H1 (cell line): ENCODE data around the gene WWC1. TPM values are rescaled to one million over a fixed set of nuclear protein-coding genes. Genes with fewer than 3 reads are reported as not detected.

Experiments used
- CTCF ChIA-PET: fragments of 300-600 bp; sonication (Branson Sonifier 250); formaldehyde crosslinking; loops from one replicate; lab custom pipeline; 2021; ENCODE audit not compliant: partially characterized antibody; lab: Charles Lee
- POLR2A ChIA-PET: fragments of 300-600 bp; sonication (Branson Sonifier 250); formaldehyde crosslinking; loops from one replicate; lab custom pipeline; 2021; ENCODE audit warnings: inconsistent platforms; ENCODE audit not compliant: partially characterized antibody; lab: Charles Lee
- DNase-seq, 2 experiments: peaks; one replicate each; pipeline versions ENCODE4 v3.0.0 to v3.0.0-alpha.2; 2010 to 2022; ENCODE audit warnings: low spot score in 2 of 2, low read depth in 1 of 2, mixed read lengths in 1 of 2
- FAIRE-seq: peaks from 2 replicates; lab custom pipeline; 2011; peaks lifted over from hg19 to GRCh38; lab: Jason Lieb, UNC
- H2AFZ ChIP-seq: 2 replicates; pipeline ENCODE4 v1.8.1; 2012; ENCODE audit warnings: low read length, inconsistent platforms
- H2AK5ac ChIP-seq: 2 replicates; pipeline ENCODE4 v1.6.1; 2013; ENCODE audit warnings: low read depth, low read length
- H2BK120ac ChIP-seq: replicated peaks from 2 replicates; pipeline ENCODE3; 2013; ENCODE audit warnings: low read depth, low read length, inconsistent platforms
- H2BK12ac ChIP-seq: 2 replicates; pipeline ENCODE4 v1.6.1; 2013; ENCODE audit warnings: low read depth, low read length
- H2BK15ac ChIP-seq: 2 replicates; pipeline ENCODE4 v1.6.1; 2013; ENCODE audit warnings: low read length
- H2BK20ac ChIP-seq: 2 replicates; pipeline ENCODE4 v1.6.1; 2013; ENCODE audit warnings: low read length
- H2BK5ac ChIP-seq: 2 replicates; pipeline ENCODE4 v1.6.1; 2013; ENCODE audit warnings: low read depth, low read length
- H3K14ac ChIP-seq: 2 replicates; pipeline ENCODE4 v1.6.1; 2013; ENCODE audit warnings: inconsistent platforms; ENCODE audit not compliant: insufficient read length
- H3K18ac ChIP-seq: 2 replicates; pipeline ENCODE4 v1.6.1; 2013; ENCODE audit warnings: low read length; ENCODE audit errors: extremely low read depth
- H3K23ac ChIP-seq: 2 replicates; pipeline ENCODE4 v1.6.1; 2013; ENCODE audit warnings: inconsistent platforms; ENCODE audit not compliant: insufficient read length
- H3K23me2 ChIP-seq: 2 replicates; pipeline ENCODE4 v1.6.1; 2013; ENCODE audit warnings: low read depth, low read length
- H3K27ac ChIP-seq: 2 replicates; pipeline ENCODE4 v1.6.1; 2011; ENCODE audit warnings: low read depth, low read length, inconsistent platforms
- H3K27me3 ChIP-seq, 4 experiments: replicated peaks in 1 of 4; 1 replicate in 1 of 4; 2 replicates in 3 of 4; pipeline versions ENCODE4 v1.6.1 to v1.8.1; 2011 to 2013; ENCODE audit warnings: low read length in 3 of 4, mild to moderate bottlenecking in 3 of 4, inconsistent platforms in 2 of 4, mixed read lengths in 2 of 4, moderate library complexity in 1 of 4; ENCODE audit not compliant: control insufficient read depth in 3 of 4, insufficient read depth in 3 of 4; ENCODE audit errors: extremely low read depth in 1 of 4
- H3K36me3 ChIP-seq, 4 experiments: 2 replicates each; pipeline versions ENCODE4 v1.6.1 to v1.8.1; 2011 to 2013; ENCODE audit warnings: mild to moderate bottlenecking in 4 of 4, low read length in 3 of 4, moderate library complexity in 2 of 4, control low read depth in 1 of 4, inconsistent platforms in 1 of 4; ENCODE audit not compliant: insufficient read depth in 4 of 4, control insufficient read depth in 2 of 4
- H3K4ac ChIP-seq: replicated peaks from 2 replicates; pipeline ENCODE3; 2013; ENCODE audit warnings: low read length, low read depth, mixed read lengths, inconsistent platforms; ENCODE audit not compliant: insufficient read length
- H3K4me1 ChIP-seq, 4 experiments: replicated peaks in 1 of 4; 1 replicate in 1 of 4; 2 replicates in 3 of 4; pipeline versions ENCODE4 v1.6.1 to v1.8.1; 2011 to 2013; ENCODE audit warnings: low read length in 3 of 4, inconsistent platforms in 2 of 4, mixed read lengths in 1 of 4; ENCODE audit not compliant: insufficient read depth in 4 of 4, control insufficient read depth in 3 of 4
- H3K4me2 ChIP-seq, 2 experiments: 2 replicates each; pipeline versions ENCODE4 v1.6.1 to v1.8.1; 2011 to 2013; ENCODE audit warnings: low read depth in 2 of 2, low read length in 2 of 2, control low read depth in 1 of 2, inconsistent platforms in 1 of 2, mild to moderate bottlenecking in 1 of 2; ENCODE audit not compliant: insufficient read depth in 1 of 2
- H3K4me3 ChIP-seq, 4 experiments: fragments of 200-600, 300-600 bp in 1 of 4; sonication (generic), shearing (Covaris generic), sonication (Bioruptor Twin) in 1 of 4; 2 replicates each; pipeline versions ENCODE4 v1.5.1 to v1.8.1; 2011 to 2016; ENCODE audit warnings: low read length in 4 of 4, low read depth in 3 of 4, control low read depth in 2 of 4, inconsistent platforms in 2 of 4, mild to moderate bottlenecking in 2 of 4, mixed read lengths in 1 of 4, moderate library complexity in 1 of 4; ENCODE audit not compliant: insufficient read depth in 2 of 4; ENCODE audit errors: extremely low read depth in 1 of 4
- H3K56ac ChIP-seq: replicated peaks from 2 replicates; pipeline ENCODE3; 2013; ENCODE audit warnings: low read depth, mild to moderate bottlenecking, mixed read lengths, low read length, inconsistent platforms; ENCODE audit not compliant: insufficient read length
- H3K79me1 ChIP-seq: 2 replicates; pipeline ENCODE4 v1.6.1; 2013; ENCODE audit warnings: low read depth, low read length, control low read depth
- H3K79me2 ChIP-seq, 2 experiments: 2 replicates each; pipeline versions ENCODE4 v1.6.1 to v1.8.1; 2012 to 2013; ENCODE audit warnings: low read length in 2 of 2, mild to moderate bottlenecking in 2 of 2, inconsistent platforms in 1 of 2; ENCODE audit not compliant: insufficient read depth in 2 of 2, control insufficient read depth in 1 of 2
- H3K9ac ChIP-seq, 4 experiments: replicated peaks in 1 of 4; 1 replicate in 1 of 4; 2 replicates in 3 of 4; pipeline versions ENCODE4 v1.6.1 to v1.8.1; 2011 to 2013; ENCODE audit warnings: low read depth in 3 of 4, low read length in 3 of 4, control low read depth in 2 of 4, mild to moderate bottlenecking in 2 of 4, moderate library complexity in 2 of 4, inconsistent platforms in 1 of 4; ENCODE audit errors: extremely low read depth in 1 of 4
- H3K9me3 ChIP-seq, 2 experiments: 2 replicates each; pipeline versions ENCODE4 v1.6.1 to v1.8.1; 2012 to 2013; ENCODE audit warnings: mild to moderate bottlenecking in 2 of 2, moderate library complexity in 2 of 2, control low read depth in 1 of 2, inconsistent platforms in 1 of 2, low read depth in 1 of 2, low read length in 1 of 2, mixed read lengths in 1 of 2; ENCODE audit not compliant: insufficient read depth in 2 of 2
- H4K20me1 ChIP-seq, 2 experiments: replicated peaks in 1 of 2; 2 replicates each; pipeline versions ENCODE3 to v1.8.1; 2011 to 2013; ENCODE audit warnings: inconsistent platforms in 2 of 2, low read length in 2 of 2, mild to moderate bottlenecking in 1 of 2; ENCODE audit not compliant: insufficient read depth in 2 of 2, control insufficient read depth in 1 of 2
- H4K5ac ChIP-seq: 2 replicates; pipeline ENCODE4 v1.6.1; 2013; ENCODE audit warnings: low read length, low read depth, mixed read lengths, inconsistent platforms; ENCODE audit not compliant: insufficient read length
- H4K8ac ChIP-seq: 2 replicates; pipeline ENCODE4 v1.8.0; 2013; ENCODE audit warnings: mild to moderate bottlenecking, moderate library complexity, low read length, inconsistent platforms; ENCODE audit not compliant: insufficient read depth; ENCODE audit errors: extremely low read depth
- H4K91ac ChIP-seq: replicated peaks from 2 replicates; pipeline ENCODE3; 2013; ENCODE audit warnings: low read length, mixed read lengths, inconsistent platforms; ENCODE audit not compliant: insufficient read length
- CHD2 ChIP-seq: IDR thresholded peaks from 2 replicates; pipeline ENCODE4 v1.6.1; 2012; ENCODE audit warnings: low read length, improper control_type of control experiment
- EP300 ChIP-seq, 2 experiments: IDR thresholded peaks; 1 replicate in 1 of 2; 2 replicates in 1 of 2; pipeline ENCODE4 v1.6.1; 2011 to 2012; ENCODE audit warnings: low read depth in 2 of 2, low read length in 2 of 2, mild to moderate bottlenecking in 2 of 2, borderline replicate concordance in 1 of 2, inconsistent platforms in 1 of 2, moderate library complexity in 1 of 2
- FOSL1 ChIP-seq: IDR thresholded peaks from 2 replicates; pipeline ENCODE4 v1.6.1; 2011; ENCODE audit warnings: mild to moderate bottlenecking, low read depth, low read length, moderate library complexity; ENCODE audit not compliant: insufficient read depth
- SRF ChIP-seq: IDR thresholded peaks from 2 replicates; pipeline ENCODE4 v1.6.1; 2011; ENCODE audit warnings: mild to moderate bottlenecking, low read depth, low read length, moderate library complexity
- TAF1 ChIP-seq: IDR thresholded peaks from 2 replicates; pipeline ENCODE4 v1.6.1; 2011; ENCODE audit warnings: mild to moderate bottlenecking, low read depth, low read length
- USF2 ChIP-seq: IDR thresholded peaks from 2 replicates; pipeline ENCODE4 v1.6.1; 2011; ENCODE audit warnings: low read length, improper control_type of control experiment
- WGBS, 2 experiments: shearing (Covaris generic) in 1 of 2; methylation state at CpG; one replicate each; pipeline versions ENCODE4 v1.1.6 to v1.1.7; 2013 to 2015; ENCODE audit warnings: low lambda C conversion rate in 2 of 2, mixed read lengths in 2 of 2, inconsistent platforms in 1 of 2, low coverage in 1 of 2, missing lambda C conversion rate in 1 of 2; ENCODE audit not compliant: insufficient replicate concordance in 2 of 2, insufficient coverage in 1 of 2, insufficient read length in 1 of 2; ENCODE audit errors: extremely low coverage in 1 of 2, missing lambda C conversion rate in 1 of 2; 5-methylcytosine and 5-hydroxymethylcytosine counted together
- polyA plus RNA-seq, 7 experiments: library from polyadenylated mRNA; depleted of rRNA in 3 of 7; stranded (reverse) in 5 of 7; unstranded in 2 of 7; fragments of >200 nt in 5 of 7; fragments of 200-250 nt in 2 of 7; gene quantifications; 1 replicate in 5 of 7; 2 replicates in 1 of 7; 4 replicates in 1 of 7; pipeline versions ENCODE4 v1.2.1 to v1.2.3, GENCODE V29; 2011 to 2013; ENCODE audit warnings: missing spikeins in 2 of 7, mixed read lengths in 2 of 7
- total RNA-seq: library from RNA; stranded (reverse); fragmentation: NEBNext Ultra II Directional; extraction: Animal tissue kit (Norgen Biotek cat#: 25700); gene quantifications from 2 replicates; pipeline ENCODE4 v1.2.1, GENCODE V29; 2021

The WWC1 gene
- total and polyA plus RNA-seq, 2 of the 8 experiments (the other 6 are each of a cell fraction or from before 2014, with no cell fraction given): 16.4 to 41.1 TPM

GRCh38 chr5:168262042-168262743 is 29.3 kb upstream of the WWC1 start:
- Histone ChIP-seq H3K4me3 (no peak overlapping the region), H4K5ac (no peak overlapping the region), H2BK20ac (no peak overlapping the region), H2BK12ac (no peak overlapping the region), H3K79me1 (no peaks in the 10 kb centered on the region), H3K23me2 (no peaks in the 10 kb centered on the region), H2BK5ac (no peak overlapping the region), H2BK15ac (no peak overlapping the region), H3K36me3 (no peaks in the 10 kb centered on the region), H3K4me1 (no peaks in the 10 kb centered on the region), H3K27ac (no peak overlapping the region), H3K14ac (no peak overlapping the region), H3K27me3 (no peaks in the 10 kb centered on the region), H4K8ac (no peak overlapping the region), H3K4me2 (no peak overlapping the region), H3K23ac (no peak overlapping the region), H2BK120ac (no peak overlapping the region), H3K9ac (no peak overlapping the region), H3K18ac (no peak overlapping the region), H3K56ac (no peak overlapping the region), H4K20me1 (no peaks in the 10 kb centered on the region), H3K4ac (no peak overlapping the region), H3K9me3 (no peaks in the 10 kb centered on the region), H3K79me2 (no peaks in the 10 kb centered on the region), H2AK5ac (no peak overlapping the region), H4K91ac (no peak overlapping the region), H2AFZ (no peak overlapping the region)
- 95% methylated on average over 39 of the region's 39 CpGs; no CpG with 5 or more reads in 1 of the 2 experiments for WGBS, 2 experiments
- ChIA-PET CTCF (interaction anchor here (0.9 to 1.2 kb wide), 2 partner anchors 16 to 50 kb away, joined by 3 read pairs; no protein-coding TSS in a partner anchor), POLR2A (no interaction called here)
- no peak for TF ChIP-seq CHD2
- TF ChIP-seq USF2: no peak
- no peak for TF ChIP-seq SRF
- TF ChIP-seq FOSL1: no peak
- TF ChIP-seq EP300 (IDR thresholded peaks at IDR 0.05; ENCODE audit: borderline replicate concordance in 1 of 2, low read depth in 2 of 2, low read length in 2 of 2): no peak
- no peak for TF ChIP-seq TAF1
- FAIRE-seq: no peak
- DNase-seq: no peak
